Esophagus squamous epithelium (tissue), 4 donors: ENCODE measurements around the gene PGP.

Experiments
- CTCF ChIP-seq, 6 experiments: fragments of 450-650 bp in 4 of 6; fragments of 200-600 bp in 2 of 6; sonication (generic) in 2 of 6; IDR thresholded peaks; one replicate each; pipeline ENCODE4 v1.5.1; 2016 to 2019; ENCODE audit warnings: antibody characterized with exemption in 6 of 6, mild to moderate bottlenecking in 4 of 6, moderate library complexity in 4 of 6
- POLR2A ChIP-seq, 4 donors: fragments of 450-650 bp; IDR thresholded peaks; one replicate each; pipeline ENCODE4 v1.6.1; 2017; ENCODE audit warnings: antibody characterized with exemption in 4 of 4, mild to moderate bottlenecking in 4 of 4, moderate library complexity in 3 of 4

- TF ChIP-seq CTCF (IDR thresholded peaks at IDR 0.05) (no peak), POLR2A (IDR thresholded peaks at IDR 0.05) (no peak)
Measured at GRCh38 chr16:2177561-2177960, 37.1 kb downstream of the PGP start.
